ENCODE data around the gene UNC13B. TPM values are rescaled to one million over a fixed set of nuclear protein-coding genes. Genes with fewer than 3 reads are reported as not detected.

The UNC13B gene
- total and polyA plus RNA-seq, 2 experiments from 2014 or later, result 8.7 to 52.1 TPM

GRCh38 chr9:35366627-35367026 lies 204.8 kb downstream of the UNC13B start (continued):
- TF ChIP-seq REST (IDR thresholded peaks at IDR 0.05; ENCODE audit: unreplicated experiment), result no peak
- TF ChIP-seq POLR2AphosphoS5 (IDR thresholded peaks at IDR 0.05; ENCODE audit: low read depth), result no peak
- TF ChIP-seq CREB1 (CRISPR knock-in tag; IDR thresholded peaks at IDR 0.05; ENCODE audit: low read depth), result no peak
- TF ChIP-seq ETS1 (IDR thresholded peaks at IDR 0.05), result no peak

GRCh38 chr9:35367451-35367850 lies 205.6 kb downstream of the UNC13B start:
- no peak overlapping the region for H3K4me2 ChIP-seq
- H3K4me1 ChIP-seq (ENCODE audit: insufficient read depth), result no peaks in the 10 kb centered on the region
- TF ChIP-seq JUNB (IDR thresholded peaks at IDR 0.05; ENCODE audit: unreplicated experiment), result no peak
- TF ChIP-seq EZH2phosphoT487 (IDR thresholded peaks at IDR 0.05; ENCODE audit: unreplicated experiment), result no peak
- TF ChIP-seq ZNF331 (CRISPR knock-in tag; IDR thresholded peaks at IDR 0.05; ENCODE audit: low read depth), result no peak
- TF ChIP-seq CREB1 (CRISPR knock-in tag; IDR thresholded peaks at IDR 0.05; ENCODE audit: low read depth), result no peak
- TF ChIP-seq, protein P1, sequence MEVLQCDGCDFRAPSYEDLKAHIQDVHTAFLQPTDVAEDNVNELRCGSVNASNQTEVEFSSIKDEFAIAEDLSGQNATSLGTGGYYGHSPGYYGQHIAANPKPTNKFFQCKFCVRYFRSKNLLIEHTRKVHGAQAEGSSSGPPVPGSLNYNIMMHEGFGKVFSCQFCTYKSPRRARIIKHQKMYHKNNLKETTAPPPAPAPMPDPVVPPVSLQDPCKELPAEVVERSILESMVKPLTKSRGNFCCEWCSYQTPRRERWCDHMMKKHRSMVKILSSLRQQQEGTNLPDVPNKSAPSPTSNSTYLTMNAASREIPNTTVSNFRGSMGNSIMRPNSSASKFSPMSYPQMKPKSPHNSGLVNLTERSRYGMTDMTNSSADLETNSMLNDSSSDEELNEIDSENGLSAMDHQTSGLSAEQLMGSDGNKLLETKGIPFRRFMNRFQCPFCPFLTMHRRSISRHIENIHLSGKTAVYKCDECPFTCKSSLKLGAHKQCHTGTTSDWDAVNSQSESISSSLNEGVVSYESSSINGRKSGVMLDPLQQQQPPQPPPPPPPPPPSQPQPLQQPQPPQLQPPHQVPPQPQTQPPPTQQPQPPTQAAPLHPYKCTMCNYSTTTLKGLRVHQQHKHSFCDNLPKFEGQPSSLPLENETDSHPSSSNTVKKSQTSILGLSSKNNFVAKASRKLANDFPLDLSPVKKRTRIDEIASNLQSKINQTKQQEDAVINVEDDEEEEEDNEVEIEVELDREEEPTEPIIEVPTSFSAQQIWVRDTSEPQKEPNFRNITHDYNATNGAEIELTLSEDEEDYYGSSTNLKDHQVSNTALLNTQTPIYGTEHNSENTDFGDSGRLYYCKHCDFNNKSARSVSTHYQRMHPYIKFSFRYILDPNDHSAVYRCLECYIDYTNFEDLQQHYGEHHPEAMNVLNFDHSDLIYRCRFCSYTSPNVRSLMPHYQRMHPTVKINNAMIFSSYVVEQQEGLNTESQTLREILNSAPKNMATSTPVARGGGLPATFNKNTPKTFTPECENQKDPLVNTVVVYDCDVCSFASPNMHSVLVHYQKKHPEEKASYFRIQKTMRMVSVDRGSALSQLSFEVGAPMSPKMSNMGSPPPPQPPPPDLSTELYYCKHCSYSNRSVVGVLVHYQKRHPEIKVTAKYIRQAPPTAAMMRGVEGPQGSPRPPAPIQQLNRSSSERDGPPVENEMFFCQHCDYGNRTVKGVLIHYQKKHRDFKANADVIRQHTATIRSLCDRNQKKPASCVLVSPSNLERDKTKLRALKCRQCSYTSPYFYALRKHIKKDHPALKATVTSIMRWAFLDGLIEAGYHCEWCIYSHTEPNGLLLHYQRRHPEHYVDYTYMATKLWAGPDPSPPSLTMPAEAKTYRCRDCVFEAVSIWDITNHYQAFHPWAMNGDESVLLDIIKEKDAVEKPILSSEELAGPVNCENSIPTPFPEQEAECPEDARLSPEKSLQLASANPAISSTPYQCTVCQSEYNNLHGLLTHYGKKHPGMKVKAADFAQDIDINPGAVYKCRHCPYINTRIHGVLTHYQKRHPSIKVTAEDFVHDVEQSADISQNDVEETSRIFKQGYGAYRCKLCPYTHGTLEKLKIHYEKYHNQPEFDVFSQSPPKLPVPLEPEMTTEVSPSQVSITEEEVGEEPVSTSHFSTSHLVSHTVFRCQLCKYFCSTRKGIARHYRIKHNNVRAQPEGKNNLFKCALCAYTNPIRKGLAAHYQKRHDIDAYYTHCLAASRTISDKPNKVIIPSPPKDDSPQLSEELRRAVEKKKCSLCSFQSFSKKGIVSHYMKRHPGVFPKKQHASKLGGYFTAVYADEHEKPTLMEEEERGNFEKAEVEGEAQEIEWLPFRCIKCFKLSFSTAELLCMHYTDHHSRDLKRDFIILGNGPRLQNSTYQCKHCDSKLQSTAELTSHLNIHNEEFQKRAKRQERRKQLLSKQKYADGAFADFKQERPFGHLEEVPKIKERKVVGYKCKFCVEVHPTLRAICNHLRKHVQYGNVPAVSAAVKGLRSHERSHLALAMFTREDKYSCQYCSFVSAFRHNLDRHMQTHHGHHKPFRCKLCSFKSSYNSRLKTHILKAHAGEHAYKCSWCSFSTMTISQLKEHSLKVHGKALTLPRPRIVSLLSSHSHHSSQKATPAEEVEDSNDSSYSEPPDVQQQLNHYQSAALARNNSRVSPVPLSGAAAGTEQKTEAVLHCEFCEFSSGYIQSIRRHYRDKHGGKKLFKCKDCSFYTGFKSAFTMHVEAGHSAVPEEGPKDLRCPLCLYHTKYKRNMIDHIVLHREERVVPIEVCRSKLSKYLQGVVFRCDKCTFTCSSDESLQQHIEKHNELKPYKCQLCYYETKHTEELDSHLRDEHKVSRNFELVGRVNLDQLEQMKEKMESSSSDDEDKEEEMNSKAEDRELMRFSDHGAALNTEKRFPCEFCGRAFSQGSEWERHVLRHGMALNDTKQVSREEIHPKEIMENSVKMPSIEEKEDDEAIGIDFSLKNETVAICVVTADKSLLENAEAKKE (CRISPR knock-in tag; IDR thresholded peaks at IDR 0.05), result no peak
- TF ChIP-seq ETS1 (IDR thresholded peaks at IDR 0.05), result no peak
- TF ChIP-seq STAT1 (IDR thresholded peaks at IDR 0.05; ENCODE audit: unreplicated experiment), result no peak
- TF ChIP-seq NANOG (IDR thresholded peaks at IDR 0.05; ENCODE audit: borderline replicate concordance), result no peak
- no peak for TF ChIP-seq ZNF114 (CRISPR knock-in tag; IDR thresholded peaks at IDR 0.05)
- TF ChIP-seq POLR2AphosphoS5 (IDR thresholded peaks at IDR 0.05; ENCODE audit: low read depth), result no peak
- TF ChIP-seq, protein P2, sequence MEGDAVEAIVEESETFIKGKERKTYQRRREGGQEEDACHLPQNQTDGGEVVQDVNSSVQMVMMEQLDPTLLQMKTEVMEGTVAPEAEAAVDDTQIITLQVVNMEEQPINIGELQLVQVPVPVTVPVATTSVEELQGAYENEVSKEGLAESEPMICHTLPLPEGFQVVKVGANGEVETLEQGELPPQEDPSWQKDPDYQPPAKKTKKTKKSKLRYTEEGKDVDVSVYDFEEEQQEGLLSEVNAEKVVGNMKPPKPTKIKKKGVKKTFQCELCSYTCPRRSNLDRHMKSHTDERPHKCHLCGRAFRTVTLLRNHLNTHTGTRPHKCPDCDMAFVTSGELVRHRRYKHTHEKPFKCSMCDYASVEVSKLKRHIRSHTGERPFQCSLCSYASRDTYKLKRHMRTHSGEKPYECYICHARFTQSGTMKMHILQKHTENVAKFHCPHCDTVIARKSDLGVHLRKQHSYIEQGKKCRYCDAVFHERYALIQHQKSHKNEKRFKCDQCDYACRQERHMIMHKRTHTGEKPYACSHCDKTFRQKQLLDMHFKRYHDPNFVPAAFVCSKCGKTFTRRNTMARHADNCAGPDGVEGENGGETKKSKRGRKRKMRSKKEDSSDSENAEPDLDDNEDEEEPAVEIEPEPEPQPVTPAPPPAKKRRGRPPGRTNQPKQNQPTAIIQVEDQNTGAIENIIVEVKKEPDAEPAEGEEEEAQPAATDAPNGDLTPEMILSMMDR (conservative IDR thresholded peaks at IDR 0.05; ENCODE audit: low read depth in 2 of 2), result no peak

More at GRCh38 chr9:35367451-35367850, 205.6 kb downstream of the UNC13B start:
- Mint-ChIP-seq H3K36me3 (ENCODE audit: low read depth) (no peaks in the 10 kb centered on the region), H3K9me3 (no peaks in the 10 kb centered on the region), H3K4me3 (no peak overlapping the region), H3K27me3 (ENCODE audit: insufficient read depth, low read depth, poor library complexity) (no peaks in the 10 kb centered on the region), H3K4me1 (peaks cover 2% of the 10 kb centered on the region; the same call in 1 of the 3 replicates), H3K27ac (no peak overlapping the region)
- DNase-seq (ENCODE audit: low spot score) (no peak), ATAC-seq (no peak)
- H3K4me3 ChIP-seq, result no peak overlapping the region
- no peaks in the 10 kb centered on the region for H3F3A ChIP-seq (replicated peaks; ENCODE audit: low read depth)
- no peaks in the 10 kb centered on the region for H3K36me3 ChIP-seq (ENCODE audit: insufficient read depth)
- no peaks in the 10 kb centered on the region; the same call in 1 of the 2 replicates for H4K20me1 ChIP-seq (replicated peaks; ENCODE audit: insufficient read depth)
- no peaks in the 10 kb centered on the region for H3K27me3 ChIP-seq (ENCODE audit: insufficient read depth)
- H3K9me2 ChIP-seq (ENCODE audit: insufficient read depth), result no peaks in the 10 kb centered on the region
- H2AFZ ChIP-seq, result no peak overlapping the region
- H3K79me2 ChIP-seq (replicated peaks; ENCODE audit: insufficient read depth), result no peaks in the 10 kb centered on the region
- no peak overlapping the region for H3K27ac ChIP-seq (ENCODE audit: low read depth)
